GM18511 (cell line): ENCODE data around the gene AUTS2.

Experiments used
- ATAC-seq: cut with Tn5 transposase; IDR thresholded peaks from one replicate; pipeline ENCODE4 v1.9.1; 2021; ENCODE audit warnings: mild to moderate bottlenecking, moderate library complexity; ENCODE audit not compliant: unreplicated experiment

The AUTS2 gene

GRCh38 chr7:70389531-70390151 lies 791.4 kb downstream of the AUTS2 start:
- ATAC-seq, result no peak

- no peak for ATAC-seq
Observed at GRCh38 chr7:70390251-70390650, 792.0 kb downstream of the AUTS2 start.

GRCh38 chr7:70392256-70392876 lies 794.1 kb downstream of the AUTS2 start:
- ATAC-seq, result no peak

GRCh38 chr7:70392877-70393435 lies 794.7 kb downstream of the AUTS2 start:
- ATAC-seq, result no peak

- no peak for ATAC-seq
Observed at GRCh38 chr7:70393956-70394355, 795.7 kb downstream of the AUTS2 start.

- no peak for ATAC-seq
Observed at GRCh38 chr7:70400829-70401380, 802.6 kb downstream of the AUTS2 start.

GRCh38 chr7:70402069-70402468 lies 803.8 kb downstream of the AUTS2 start:
- no peak for ATAC-seq

- no peak for ATAC-seq
Observed at GRCh38 chr7:70405241-70405640, 807.0 kb downstream of the AUTS2 start.

- no peak for ATAC-seq
Observed at GRCh38 chr7:70406186-70406949, 808.1 kb downstream of the AUTS2 start.

GRCh38 chr7:70406950-70407209 lies 808.6 kb downstream of the AUTS2 start:
- no peak for ATAC-seq

GRCh38 chr7:70408477-70408876 lies 810.2 kb downstream of the AUTS2 start:
- no peak for ATAC-seq

GRCh38 chr7:70408891-70409290 lies 810.6 kb downstream of the AUTS2 start:
- no peak for ATAC-seq

GRCh38 chr7:70410134-70410750 lies 812.0 kb downstream of the AUTS2 start:
- ATAC-seq, result no peak

GRCh38 chr7:70414368-70414767 lies 816.1 kb downstream of the AUTS2 start:
- ATAC-seq, result no peak

GRCh38 chr7:70415179-70415972 lies 817.1 kb downstream of the AUTS2 start:
- peak; percentile 63 for ATAC-seq

- no peak for ATAC-seq
Observed at GRCh38 chr7:70416347-70416985, 818.2 kb downstream of the AUTS2 start.

GRCh38 chr7:70416986-70417655 lies 818.8 kb downstream of the AUTS2 start:
- no peak for ATAC-seq

GRCh38 chr7:70419526-70420380 lies 821.5 kb downstream of the AUTS2 start:
- no peak for ATAC-seq

GRCh38 chr7:70420381-70420662 lies 822.0 kb downstream of the AUTS2 start:
- ATAC-seq, result no peak
